GM21576 (cell line): ENCODE measurements around the gene TRPV3.
"Not testable (repeated sequence)": the region's sequence is repeated elsewhere in the genome, so short reads cannot be mapped to it uniquely, and the experiment has no call there.

Source experiments
- ATAC-seq: cut with Tn5 transposase; IDR thresholded peaks from one replicate; pipeline ENCODE4 v1.9.1; 2021; ENCODE audit warnings: mild to moderate bottlenecking, moderate library complexity; ENCODE audit not compliant: unreplicated experiment

The TRPV3 gene

DNA sequence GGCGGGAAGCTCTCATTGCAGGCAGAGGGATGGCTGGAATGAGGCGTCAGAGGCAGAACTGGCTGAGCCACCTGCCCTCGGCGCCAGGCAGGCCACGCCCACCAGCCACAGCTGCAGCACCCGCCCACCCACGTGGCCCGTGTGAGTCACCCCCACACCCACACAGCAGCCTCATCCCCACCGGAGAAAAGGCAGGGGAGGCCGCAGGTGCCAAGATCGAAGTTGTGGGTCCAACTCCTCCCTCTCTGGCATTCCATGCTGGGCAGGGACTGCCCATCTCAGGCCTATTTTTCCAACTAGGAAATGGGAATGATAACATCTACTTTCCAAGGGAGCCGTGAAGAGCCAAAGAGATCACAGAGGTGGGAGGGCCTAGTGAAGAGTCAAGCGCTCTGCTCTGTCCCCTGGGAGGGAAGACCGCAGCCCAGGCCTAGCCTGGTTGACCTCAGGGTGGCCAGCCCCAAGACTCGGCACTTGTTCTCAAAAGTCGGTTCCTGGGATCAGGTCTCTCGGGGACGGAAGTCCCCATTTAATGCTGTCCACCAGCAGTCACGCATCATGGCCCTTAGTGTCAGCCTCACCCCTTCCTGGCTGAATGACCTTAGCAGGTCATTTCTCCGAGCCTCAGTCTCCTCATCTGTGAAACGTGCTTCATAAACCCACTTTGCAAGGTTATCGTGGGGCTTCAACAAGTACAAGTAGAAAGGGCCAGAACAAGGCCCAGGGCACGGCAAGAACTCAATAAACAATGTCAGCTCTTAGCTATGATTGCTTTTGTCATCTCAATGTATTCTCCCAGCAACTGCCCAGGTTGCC lies at the start of gene TRPV3:
TRPV3 (minus strand) TSS at position 45 of the 816 bp plus-strand sequence. CDS start 2,962 bp downstream, outside the sequence.
- ATAC-seq = peak; percentile 43

DNA sequence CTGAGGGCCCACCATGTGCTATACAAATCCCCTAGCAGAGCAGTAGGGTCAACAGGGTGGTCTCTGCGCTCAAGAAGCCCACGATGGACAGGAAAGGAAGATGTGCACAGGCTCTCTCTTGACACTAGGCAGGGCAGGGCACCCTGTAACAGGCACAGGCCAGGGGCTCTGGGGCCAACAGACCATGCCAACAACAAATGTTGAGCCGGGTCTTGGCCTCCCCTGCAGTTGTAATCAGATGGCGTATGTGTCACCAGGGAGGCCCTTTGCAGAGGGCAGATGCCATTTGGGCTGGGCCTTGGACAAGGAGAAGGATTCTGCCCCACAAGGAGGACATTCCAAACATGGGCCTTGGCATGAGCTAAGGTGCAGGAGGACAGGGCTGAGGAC lies 46.3 kb upstream of the TRPV3 start:
- ATAC-seq = no peak

DNA sequence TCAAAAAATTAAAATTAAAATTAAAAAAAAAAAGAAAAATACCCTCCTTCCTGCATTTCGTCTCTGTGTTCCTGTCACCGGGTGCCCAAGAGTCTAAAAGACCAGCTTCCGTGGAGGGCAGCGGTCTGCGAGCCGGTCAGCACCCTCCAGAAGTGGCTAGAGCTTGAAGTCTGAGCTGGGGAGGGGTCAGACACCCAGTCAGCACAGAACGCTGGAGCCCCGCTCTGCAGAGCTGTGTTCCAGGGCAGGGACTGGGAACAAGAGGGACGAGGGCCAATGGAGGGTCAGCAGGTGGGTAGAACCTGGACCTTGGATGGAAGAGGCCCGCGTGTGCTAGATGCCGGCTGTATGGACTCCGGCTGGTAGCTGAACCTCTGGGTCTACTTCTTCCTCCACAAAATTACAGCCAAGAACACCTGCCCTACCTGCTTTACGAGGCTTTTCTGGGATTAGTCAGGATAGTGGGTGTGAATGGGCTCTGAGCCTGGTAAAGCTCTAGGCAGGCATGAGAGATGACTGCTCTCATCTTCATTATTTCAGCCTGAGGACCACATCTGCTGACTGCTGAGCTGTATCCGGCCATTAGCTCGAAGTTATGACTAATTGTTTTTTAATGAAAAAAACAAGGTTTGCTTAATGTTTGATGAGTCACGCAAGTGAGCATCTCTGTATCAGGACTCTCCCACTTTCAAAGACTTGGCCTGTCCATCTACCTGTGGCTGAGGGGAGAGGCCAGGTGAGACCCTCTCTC lies 45.7 kb upstream of the TRPV3 start:
- no peak for ATAC-seq

DNA sequence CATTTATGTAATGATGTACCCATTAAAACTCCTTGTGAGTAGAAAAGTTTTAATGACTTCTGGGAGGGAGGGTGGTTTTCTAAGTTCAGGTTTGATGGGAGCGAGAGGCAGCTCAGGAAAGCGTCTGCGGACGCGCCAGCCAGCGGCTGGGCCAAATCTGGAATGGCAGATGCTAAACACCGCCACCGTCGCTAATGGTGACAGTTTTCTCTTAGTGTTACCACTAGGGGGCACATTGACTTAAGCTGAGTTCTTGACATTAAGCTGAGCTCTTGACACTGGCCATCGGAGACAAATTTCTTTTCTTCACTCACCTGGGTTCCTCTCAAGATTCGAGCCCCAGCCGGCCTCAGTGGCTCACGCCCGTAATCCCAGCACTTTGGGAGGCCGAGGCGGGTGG lies 44.9 kb upstream of the TRPV3 start:
- ATAC-seq = no peak

DNA sequence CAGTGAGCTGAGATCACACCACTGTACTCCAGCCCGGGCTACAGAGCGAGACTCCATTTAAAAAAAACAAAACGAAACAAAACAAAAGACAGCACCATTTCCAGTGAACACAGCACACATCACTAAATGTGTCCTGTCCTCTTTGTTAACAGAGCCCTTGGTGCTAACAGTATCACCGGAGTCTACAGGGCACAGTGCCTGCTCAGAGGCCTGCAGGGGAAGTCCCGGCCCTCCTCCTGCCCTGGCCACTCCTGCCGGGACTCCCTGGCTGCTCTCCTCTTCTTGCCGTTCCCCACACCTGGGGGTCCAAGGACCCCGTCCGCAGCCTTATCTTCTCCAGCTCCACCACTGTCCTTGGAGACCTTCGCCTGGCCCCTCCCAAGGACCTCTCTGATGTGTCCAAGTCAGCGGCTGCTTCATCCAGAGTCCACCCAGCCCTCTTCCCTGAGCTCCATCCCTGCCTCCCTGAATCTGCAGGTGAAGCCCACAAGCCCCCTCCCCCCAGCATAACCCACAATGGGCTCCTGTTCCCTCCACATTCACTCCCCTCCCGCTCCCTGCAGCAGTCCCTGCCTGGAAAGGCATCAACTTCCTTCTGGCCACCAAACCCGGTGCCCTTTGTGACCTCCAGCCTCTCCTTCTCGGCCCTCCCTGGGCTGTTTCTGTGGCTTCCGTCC lies 43.1 kb upstream of the TRPV3 start:
- no peak for ATAC-seq

DNA sequence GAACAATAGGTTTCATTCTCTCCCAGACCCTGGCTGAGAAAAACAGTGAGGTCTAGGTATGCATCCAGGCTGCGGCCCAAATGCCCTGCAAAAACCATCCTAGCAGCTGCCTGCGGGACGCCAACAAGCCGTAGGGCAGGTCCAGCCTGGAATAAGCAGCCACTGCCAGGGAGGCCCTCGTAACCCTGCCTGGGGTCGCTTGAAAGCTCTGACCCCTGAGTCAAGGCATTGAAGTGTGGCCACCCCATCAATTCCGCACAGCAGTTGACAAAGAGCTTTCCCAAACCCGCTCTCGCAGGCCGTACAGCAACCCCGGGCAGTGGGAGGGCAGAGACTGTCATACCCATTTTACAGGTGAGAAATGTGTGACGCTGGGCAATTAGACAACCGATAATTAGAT lies 40.5 kb upstream of the TRPV3 start:
- no peak for ATAC-seq

DNA sequence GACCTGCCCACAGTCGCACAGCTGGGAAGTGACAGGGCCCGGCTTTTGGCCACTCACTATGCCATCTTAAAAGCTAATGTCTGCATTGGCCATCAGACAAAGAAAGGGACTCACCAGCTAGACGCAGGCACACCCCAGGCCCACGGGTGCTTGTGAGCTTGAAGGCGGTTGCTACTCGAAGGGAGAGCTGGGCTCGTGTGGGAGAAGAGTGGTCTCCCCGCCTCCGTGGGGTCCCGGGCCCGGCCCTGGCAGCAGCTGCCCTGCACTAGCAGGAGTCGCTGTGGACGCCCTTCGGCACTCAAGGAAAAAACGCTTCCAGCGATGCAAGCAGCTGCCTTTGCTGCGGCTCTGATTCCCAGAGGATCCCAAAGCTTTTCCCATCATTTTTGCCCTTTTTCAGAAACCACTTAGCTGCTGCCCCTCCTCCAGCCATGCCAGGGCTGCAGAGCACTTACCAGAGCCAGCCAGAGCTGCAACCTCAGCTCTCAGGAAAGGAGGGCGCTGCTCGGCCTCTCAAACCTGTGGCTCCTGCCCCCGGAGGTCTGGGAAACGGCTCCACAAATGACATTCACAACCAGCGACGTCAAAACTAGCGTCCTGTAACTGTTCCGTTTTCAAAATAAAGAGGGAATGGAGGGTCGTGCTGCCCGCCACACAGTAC lies 39.3 kb upstream of the TRPV3 start:
- no peak for ATAC-seq

DNA sequence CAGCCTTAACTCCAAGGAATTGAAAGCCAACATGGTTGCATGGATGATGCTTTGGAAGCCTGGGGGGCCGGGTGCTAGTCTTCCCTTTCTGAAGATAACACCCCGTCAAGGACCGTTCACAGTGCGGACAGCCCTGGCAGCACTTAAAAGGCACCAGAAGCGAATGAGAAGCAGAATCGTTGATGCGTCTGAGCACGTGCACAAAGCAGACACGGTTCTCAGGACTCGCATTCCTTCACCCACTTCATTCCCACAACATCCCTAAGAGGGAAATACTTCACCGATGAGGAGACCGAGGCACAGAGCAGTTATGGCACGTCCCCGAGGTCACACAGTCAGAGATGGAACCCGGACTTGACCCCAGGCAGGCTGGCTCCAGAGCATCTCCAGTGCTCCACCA lies 37.4 kb upstream of the TRPV3 start:
- no peak for ATAC-seq

DNA sequence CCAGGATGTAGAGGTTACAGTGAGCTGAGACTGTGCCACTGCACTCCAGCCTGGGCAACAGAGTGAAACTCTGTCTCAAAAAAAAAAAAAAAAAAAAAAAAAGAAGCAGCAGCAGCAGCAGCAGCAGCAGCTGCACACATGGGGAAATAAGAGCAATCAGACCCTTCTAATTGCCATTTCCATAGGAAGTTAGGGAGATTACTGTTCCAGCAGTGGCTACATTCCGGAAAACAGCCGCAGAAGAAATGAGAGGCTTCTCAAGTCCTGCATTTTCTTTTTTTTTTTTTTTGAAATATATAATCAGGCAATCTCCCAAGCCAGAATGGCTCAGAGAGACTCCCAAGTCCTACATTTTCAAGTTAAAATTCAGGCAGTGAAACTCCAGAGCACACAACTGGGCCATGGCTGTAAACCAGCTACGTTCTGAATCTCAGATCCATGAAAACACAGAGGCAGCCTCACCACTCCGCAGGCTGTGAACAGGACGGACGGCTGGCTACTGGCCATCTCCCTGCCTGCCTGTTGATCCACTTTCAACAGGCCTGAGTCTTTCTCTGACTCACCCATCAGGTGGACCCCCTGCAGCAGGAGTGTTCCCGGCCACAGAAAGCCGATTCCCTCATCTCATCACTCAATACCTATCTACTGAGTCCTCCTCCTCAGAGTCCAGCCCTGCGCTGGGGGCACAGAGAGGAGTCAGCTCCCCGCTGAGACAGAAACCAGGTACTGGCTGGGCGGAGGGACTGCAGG lies 36.6 kb upstream of the TRPV3 start:
- no peak for ATAC-seq

DNA sequence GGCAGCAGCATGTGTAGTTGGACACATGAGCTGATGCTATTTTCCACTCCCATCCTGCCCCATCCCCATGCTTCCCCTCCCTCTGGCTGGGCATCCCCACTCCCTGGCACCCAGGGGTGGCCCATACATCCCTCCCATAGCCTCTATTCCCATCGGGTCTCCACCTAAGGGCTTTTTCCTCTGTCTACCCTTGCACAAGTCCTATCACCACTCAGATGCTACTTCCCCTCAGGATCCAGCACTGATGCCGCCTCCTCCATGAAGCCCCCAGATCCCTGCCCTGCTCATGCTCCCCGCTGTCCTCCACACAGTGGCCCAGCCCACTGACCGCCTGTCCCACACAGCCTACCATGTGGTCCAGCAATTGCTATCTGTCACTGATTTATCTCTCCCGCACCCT lies 35.8 kb upstream of the TRPV3 start:
- ATAC-seq = no peak

DNA sequence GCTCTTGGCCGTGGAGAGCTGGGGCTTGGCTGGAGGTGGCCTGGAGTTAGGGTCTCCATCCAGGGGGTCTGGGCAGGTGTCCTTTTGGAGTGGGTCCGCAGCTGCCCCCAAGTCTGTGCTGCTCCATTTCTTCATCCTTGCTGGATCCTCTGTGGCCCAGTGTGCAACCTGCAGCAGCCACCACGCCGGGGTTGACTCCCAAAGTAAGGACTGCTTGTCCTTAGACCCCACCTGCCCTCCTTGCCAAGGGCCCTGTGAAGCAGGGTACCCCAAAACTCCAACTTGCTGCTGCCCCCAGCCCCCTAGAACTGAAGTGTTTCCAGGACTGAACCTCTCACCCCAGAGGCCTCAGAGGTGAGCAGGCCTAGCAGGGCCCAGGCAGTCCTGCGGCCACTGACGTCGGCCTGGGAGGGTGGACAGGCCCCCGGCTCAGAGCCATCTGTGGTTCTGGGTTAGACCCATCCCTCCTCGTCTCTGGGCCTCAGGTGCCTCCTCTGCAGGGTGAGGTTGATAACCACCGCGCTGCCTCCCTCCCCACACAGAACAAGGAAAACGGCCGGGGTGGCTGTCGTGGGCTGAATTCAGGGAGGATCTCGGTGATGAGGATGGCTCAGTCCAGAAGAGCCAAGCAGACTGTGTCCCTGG lies 34.7 kb upstream of the TRPV3 start:
- no peak for ATAC-seq

DNA sequence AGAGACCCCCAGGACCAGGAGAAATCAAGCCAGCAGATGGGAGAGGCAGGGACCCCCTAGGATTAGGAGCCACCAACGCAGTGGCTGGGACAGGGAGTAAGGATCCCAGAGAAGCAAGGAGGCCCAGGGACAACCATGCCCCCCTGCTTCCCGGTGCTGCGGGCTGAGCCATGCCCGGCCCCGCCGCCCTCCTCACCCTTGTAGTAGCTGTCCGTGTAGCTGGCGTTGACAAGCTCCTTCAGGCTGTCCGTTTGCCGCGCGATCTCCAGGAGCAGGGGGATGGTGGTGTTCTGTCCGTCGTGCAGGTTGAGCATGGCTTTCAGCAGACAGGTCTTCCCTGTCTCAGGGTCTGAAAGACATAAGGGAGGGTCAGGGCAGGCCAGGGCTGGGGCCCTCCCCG lies 33.2 kb upstream of the TRPV3 start:
- no peak for ATAC-seq

DNA sequence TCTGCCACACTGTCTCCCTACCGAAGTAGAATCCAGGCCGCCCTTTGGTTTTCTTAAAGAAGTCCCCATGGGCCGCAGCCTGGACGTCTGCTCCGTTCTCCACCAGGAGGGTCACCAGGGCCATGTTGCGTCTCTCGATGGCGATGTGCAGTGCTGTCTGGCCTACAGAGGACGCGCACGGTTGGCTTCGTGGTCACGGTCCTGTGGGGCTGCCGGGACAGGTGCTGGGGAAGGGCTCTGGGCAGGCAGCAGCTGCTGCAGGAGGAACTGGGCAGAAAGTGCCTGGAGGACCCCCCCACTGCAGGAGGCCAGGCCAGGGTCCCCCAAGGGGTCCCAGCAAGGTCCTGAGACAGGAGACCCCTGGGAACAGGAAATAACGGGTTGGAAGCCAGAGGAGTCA lies 32.6 kb upstream of the TRPV3 start:
- no peak for ATAC-seq

DNA sequence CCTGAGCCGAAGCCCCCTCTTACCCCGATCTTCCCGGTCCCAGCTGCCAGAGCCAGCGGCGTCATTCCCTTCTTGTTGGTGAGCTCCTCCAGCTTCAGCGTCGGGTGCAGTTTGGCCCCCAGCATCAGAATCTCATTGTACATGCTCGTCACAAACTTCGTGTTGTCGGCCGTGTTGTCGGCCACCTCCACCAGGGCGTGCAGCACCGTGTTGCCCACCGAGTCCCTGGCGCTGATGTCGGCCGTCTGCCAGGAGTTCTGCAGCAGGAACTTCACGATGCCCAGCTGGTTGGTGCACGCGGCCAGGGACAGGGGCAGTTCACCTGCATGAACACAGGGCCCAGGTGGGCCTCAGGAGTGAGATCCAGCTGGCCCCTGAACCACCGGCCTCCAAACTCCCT lies 32.2 kb upstream of the TRPV3 start:
- ATAC-seq = no peak

DNA sequence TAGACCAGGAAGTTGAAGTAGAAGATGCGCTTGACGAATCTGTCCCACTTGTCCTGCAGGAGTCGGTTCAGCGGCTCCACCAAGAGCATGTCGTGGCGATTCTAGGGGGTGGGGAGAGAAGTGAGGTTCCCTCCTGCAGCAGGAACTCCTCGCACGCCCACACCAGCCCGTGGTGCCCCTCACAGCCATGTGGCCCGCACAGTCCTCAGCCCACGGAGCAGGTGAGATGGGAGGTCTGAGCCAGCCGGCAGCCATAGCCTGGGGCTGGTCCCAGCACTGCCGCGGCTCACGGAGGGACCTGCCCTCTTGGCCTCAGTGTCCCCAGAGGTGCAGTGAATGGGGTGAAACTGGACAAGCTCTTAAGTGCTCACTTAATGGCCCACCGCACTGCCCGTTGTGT lies 28.2 kb upstream of the TRPV3 start:
- no peak for ATAC-seq

DNA sequence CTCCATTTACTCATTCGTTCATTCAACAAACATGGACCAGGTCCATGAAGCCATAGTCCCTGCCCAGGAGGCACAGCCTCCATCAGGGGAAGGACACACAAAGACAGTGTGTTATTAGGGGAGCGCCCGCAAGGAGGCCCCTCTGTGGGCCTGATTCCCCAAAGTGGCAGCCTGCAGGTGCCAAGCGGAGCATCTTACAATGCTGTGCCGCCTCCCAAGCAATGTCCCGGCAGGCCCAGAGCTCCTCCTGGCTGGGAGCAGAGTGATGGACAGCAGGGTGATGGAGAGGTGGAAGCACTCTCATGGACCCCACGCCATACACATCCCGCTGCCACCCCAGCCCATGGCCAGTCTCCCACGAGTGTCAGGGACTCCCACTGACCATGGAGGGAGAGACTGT lies 25.8 kb upstream of the TRPV3 start:
- ATAC-seq = no peak

DNA sequence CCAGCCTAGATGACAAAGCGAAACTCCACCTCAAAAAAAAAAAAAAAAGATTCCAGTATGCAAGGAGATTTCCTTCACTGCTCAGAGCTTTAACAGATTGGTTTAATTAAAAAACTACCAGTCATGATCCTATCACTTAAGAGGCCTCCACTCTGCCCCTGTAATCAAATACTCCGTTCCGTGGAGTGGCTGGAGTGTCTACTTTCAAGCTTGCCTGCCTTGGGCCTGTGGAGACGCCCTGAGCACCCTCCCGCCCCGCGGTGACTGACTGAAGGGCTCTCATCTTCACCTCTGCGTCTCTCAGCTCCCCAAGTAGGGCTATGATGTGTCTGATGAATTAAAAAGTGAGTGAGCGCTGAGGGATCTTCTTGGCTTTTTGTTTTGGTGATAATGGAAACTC lies 25.3 kb upstream of the TRPV3 start:
- no peak for ATAC-seq

DNA sequence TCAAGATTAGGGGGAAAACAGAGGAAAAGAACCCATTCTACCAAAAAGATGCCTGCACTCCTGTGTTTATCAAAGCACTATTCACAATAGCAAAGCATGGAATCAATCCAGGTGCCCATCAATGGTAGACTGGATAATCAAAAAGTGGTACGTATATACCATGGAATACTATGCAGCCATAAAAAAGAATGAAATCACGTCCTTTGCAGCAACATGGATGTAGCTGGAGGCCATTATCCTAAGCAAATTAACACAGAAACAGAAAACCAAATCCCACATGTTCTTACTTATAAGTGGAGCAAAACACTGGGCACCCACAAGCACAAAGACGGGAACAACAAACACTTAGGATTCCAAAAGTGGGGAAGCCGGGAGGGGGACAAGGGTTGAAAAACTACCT lies 21.1 kb upstream of the TRPV3 start:
- not testable (repeated sequence) for ATAC-seq

DNA sequence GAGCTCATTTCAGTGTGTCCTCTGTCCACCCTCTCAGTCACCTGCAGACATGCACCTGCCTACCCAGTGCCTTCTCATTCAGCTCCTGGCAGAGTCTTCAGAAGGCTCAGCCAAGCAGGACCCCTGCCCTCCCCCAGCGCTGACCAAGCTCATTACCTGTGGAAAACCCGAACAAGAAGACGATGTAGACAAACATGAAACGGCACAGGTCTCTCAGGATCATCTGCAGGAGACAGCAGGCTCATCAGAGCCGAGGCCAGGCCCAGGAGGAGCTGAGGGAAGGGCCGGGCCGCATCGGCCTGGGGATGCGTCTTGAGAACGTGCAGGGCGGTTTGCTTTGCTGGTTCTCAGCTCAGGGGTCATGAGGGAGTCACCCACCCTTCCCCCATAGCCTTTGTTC lies 19.4 kb upstream of the TRPV3 start:
- ATAC-seq = no peak

DNA sequence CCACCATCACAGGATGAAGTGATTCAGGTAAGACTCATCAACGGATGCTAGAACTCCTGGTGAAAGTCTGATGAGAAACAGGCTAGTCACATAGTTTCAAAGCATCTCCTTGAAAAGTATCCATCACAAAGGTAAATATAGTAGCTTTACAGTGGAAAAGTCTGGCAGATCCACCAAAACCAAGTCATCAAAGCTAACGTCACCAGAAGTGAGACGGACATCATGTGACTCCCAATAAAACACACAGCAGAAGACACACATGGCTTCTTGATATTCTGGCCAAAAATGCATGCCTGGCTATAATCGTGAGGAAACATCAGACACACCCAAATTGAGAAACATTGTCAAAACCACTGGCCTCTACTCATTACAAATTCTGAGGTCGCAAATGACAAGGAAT lies 17.9 kb upstream of the TRPV3 start:
- no peak for ATAC-seq
